AG10803 (cell line): ENCODE measurements around the gene MERTK.
"Not testable (repeated sequence)": the region's sequence is repeated elsewhere in the genome, so short reads cannot be mapped to it uniquely, and the experiment has no call there.

Source experiments
- DNase-seq: peaks from one replicate; pipeline ENCODE4 v3.0.0; 2010; ENCODE audit warnings: low read depth
- H3K4me3 ChIP-seq: 2 replicates; pipeline ENCODE4 v1.5.1; 2011; ENCODE audit warnings: mild to moderate bottlenecking, low read length, control low read depth
- CTCF ChIP-seq: conservative IDR thresholded peaks from 2 replicates; pipeline ENCODE4 v1.5.1; 2011; ENCODE audit warnings: mild to moderate bottlenecking, low read length, control low read depth, inconsistent platforms

Gene MERTK

GRCh38 chr2:111897924-111898702 lies at the start of gene MERTK:
MERTK (plus strand) TSS chr2:111898607; CDS start chr2:111898736, 129 bp downstream.
- peak; percentile 20 for DNase-seq
- TF ChIP-seq CTCF, result peak; percentile 36
- peak within 1 kb of the TSS; percentile 55 for H3K4me3 ChIP-seq

GRCh38 chr2:111850646-111851045 lies 47.8 kb upstream of the MERTK start:
- peak; percentile 40 for DNase-seq
- TF ChIP-seq CTCF, result peak; percentile 46
- not testable (repeated sequence) for H3K4me3 ChIP-seq

GRCh38 chr2:111852544-111852943 lies 45.9 kb upstream of the MERTK start:
- DNase-seq, H3K4me3 ChIP-seq: not testable (repeated sequence)

GRCh38 chr2:111860005-111860404 lies 38.4 kb upstream of the MERTK start:
- H3K4me3 ChIP-seq, DNase-seq: not testable (repeated sequence)

- DNase-seq, H3K4me3 ChIP-seq: not testable (repeated sequence)
Measured at GRCh38 chr2:111865124-111865523, 33.3 kb upstream of the MERTK start.

GRCh38 chr2:111872806-111873205 lies 25.6 kb upstream of the MERTK start:
- not testable (repeated sequence) for DNase-seq, H3K4me3 ChIP-seq

- H3K4me3 ChIP-seq, result peak within 1 kb of the TSS; percentile 70
- TF ChIP-seq CTCF, result no peak
- DNase-seq, result peak; percentile 72
Measured at GRCh38 chr2:111883661-111884591, 14.5 kb upstream of the MERTK start, which contains the start of gene ANAPC1. ANAPC1 (minus strand) TSS chr2:111884193; CDS start chr2:111880825, 3,368 bp downstream.

- DNase-seq, result no peak
- peak overlapping the region; percentile 70 for H3K4me3 ChIP-seq
- no peak for TF ChIP-seq CTCF
Measured at GRCh38 chr2:111884592-111884964, 13.8 kb upstream of the MERTK start.

- no peak for TF ChIP-seq CTCF
- no peak overlapping the region for H3K4me3 ChIP-seq
- no peak for DNase-seq
Measured at GRCh38 chr2:111896024-111896423, 2.4 kb upstream of the MERTK start.
